GM21515 (cell line): ENCODE data around the gene PEAR1.

Source experiments
- ATAC-seq: cut with Tn5 transposase; IDR thresholded peaks from one replicate; pipeline ENCODE4 v1.9.1; 2021; ENCODE audit not compliant: unreplicated experiment

PEAR1 gene

DNA sequence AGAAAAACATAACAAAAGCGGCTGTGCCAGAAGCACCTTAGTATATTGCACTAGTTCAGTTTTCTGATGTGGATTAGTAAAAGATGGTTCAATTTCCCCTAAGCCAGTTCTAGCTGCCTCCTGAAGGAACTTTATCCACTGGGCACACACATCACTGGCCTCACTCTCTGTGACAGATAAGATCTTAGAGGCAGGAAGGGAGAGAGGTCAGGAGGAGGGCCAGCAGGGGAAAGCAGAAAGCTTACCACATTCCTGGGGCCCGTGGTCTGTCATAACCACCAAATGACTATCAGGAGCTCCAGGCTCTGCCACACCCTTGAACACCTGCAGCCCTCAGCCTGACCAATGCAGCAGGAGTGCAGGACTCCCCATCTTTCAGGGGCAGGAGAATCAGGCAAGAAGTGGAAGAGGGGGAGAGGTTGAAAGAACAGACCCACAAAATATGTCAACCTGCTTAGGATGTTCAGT, 64.8 kb downstream of the PEAR1 start:
- ATAC-seq, result no peak

- ATAC-seq, result no peak
These were observed 65.9 kb downstream of the PEAR1 start for GRCh38 chr1:156959414-156959813.

- ATAC-seq, result no peak
These were observed 66.4 kb downstream of the PEAR1 start for GRCh38 chr1:156959925-156960324.

DNA sequence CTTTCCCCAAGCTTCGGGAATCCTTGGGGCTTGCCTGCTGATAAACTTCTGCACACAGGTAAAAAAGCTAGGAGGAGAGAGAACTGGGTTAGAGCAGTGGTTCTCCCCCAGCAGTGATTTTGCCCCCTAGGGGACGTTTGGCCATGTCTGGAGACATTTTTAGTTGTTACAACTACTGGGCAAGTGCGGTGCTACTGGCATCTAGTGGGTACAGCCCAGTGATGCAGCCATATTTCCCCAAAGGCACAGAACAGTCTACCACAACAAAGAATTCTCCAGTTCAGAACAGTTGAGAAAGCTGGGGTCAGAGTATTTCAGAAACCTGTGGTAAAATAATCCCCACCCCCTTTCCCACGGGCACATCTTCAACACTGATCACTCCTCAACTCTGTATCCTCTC, 68.2 kb downstream of the PEAR1 start:
- ATAC-seq, result no peak

- ATAC-seq, result no peak
These were observed 70.1 kb downstream of the PEAR1 start for GRCh38 chr1:156963621-156964020.

GRCh38 chr1:156964441-156964840, 70.9 kb downstream of the PEAR1 start:
- no peak for ATAC-seq
